Measurements from ENCODE around the gene SCYGR7. TPM values are rescaled to one million over a fixed set of nuclear protein-coding genes. Genes with fewer than 3 reads are reported as not detected.

SCYGR7 gene
- total RNA-seq, 2 experiments from 2014 or later = not detected

DNA sequence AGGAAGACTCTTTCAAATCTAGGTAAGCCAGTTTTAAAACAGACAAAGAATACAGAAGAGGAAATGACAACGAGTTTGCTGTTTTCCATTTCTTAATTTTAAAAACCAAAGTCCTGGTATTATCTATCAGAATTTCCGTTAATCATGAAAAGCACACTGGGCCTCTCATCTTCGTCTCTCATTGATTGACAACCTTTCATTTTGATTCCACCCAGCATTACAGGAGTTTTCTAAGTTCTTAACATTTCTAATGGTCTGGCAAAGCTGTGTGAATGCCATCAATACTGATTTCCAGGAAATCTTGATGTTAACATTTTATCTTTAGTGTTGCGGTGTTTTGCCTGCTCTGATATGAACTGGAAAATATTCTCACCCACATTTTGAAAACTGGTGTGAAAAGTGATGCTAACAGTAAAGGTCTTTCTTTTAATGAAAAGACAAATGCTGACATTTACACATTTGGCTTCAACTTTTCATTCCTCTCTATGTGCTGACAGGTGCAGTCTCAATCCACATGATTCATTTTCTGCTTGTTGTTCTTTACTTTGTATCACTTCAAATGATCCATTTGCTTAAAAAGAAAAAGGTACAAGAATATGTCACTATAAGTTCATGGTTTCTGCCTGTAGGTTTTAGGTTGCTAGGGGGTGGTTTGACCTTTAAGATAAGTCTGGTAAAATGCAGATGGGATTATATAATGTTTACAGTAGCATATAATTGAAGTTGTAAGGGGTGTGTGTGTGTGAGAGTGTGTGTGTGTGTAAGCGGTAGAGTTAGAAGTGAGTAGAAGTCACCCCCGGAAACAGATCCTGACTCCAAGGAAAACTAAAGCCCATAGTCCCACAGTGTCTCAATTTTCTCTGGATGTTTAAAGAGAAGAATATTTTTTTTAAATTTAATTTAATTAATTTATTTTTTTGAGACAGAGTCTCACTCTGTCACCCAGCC, 47.0 kb downstream of the SCYGR7 start:
- no peaks in the 10 kb centered on the region for H3K27me3 Mint-ChIP-seq
- H3K36me3 Mint-ChIP-seq (ENCODE audit: low read depth) = no peaks in the 10 kb centered on the region
- ChIA-PET POLR2A (no interaction called here), CTCF (interaction anchor here (1.1 to 2.9 kb wide), 4 partner anchors 9 to 117 kb away, joined by 4 to 17 read pairs (median 5); no protein-coding TSS in a partner anchor)
- TF ChIP-seq, protein P1, sequence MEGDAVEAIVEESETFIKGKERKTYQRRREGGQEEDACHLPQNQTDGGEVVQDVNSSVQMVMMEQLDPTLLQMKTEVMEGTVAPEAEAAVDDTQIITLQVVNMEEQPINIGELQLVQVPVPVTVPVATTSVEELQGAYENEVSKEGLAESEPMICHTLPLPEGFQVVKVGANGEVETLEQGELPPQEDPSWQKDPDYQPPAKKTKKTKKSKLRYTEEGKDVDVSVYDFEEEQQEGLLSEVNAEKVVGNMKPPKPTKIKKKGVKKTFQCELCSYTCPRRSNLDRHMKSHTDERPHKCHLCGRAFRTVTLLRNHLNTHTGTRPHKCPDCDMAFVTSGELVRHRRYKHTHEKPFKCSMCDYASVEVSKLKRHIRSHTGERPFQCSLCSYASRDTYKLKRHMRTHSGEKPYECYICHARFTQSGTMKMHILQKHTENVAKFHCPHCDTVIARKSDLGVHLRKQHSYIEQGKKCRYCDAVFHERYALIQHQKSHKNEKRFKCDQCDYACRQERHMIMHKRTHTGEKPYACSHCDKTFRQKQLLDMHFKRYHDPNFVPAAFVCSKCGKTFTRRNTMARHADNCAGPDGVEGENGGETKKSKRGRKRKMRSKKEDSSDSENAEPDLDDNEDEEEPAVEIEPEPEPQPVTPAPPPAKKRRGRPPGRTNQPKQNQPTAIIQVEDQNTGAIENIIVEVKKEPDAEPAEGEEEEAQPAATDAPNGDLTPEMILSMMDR (IDR thresholded peaks at IDR 0.05) = no peak
- no peak overlapping the region for H3K4me3 Mint-ChIP-seq
- H3K27ac Mint-ChIP-seq = peak overlapping the region; percentile 26
- H3K4me1 Mint-ChIP-seq (ENCODE audit: low read depth) = peaks cover 20% of the 10 kb centered on the region
- DNase-seq = no peak
- ATAC-seq = peak; percentile 72
- intact Hi-C loops (cut with micrococcal nuclease) = no loop called here
- no peaks in the 10 kb centered on the region for H3K9me3 Mint-ChIP-seq

Other genes with a start within 250 kb of the SCYGR7 start
- gene SCYGR2, start 129.4 kb upstream of the SCYGR7 start, total RNA-seq = not detected
- gene SCYGR3, start 113.5 kb upstream of the SCYGR7 start, total RNA-seq = not detected
- not detected for gene SCYGR4, start 110.8 kb upstream of the SCYGR7 start, total RNA-seq
- not detected for gene SCYGR5, start 61.5 kb upstream of the SCYGR7 start, total RNA-seq
- gene SLC19A3, start 10.3 kb upstream of the SCYGR7 start, total RNA-seq = not detected
- gene SCYGR6, start 3.6 kb upstream of the SCYGR7 start, total RNA-seq = not detected
- not detected for gene SCYGR8, start 17.6 kb downstream of the SCYGR7 start, total RNA-seq
- gene CCL20, start 85.5 kb downstream of the SCYGR7 start, total RNA-seq = 1 to 10 TPM; 5.3 to 7.5 TPM
- not detected for gene DAW1, start 143.3 kb downstream of the SCYGR7 start, total RNA-seq